Mammary epithelial cell (primary cell): ENCODE data around the gene OR2G3.

Experiments used
- EZH2 ChIP-seq: IDR thresholded peaks from 2 replicates; pipeline ENCODE4 v1.6.1; 2012; ENCODE audit warnings: low read length, inconsistent platforms, borderline replicate concordance
- TF ChIP-seq, protein P1 (sequence below), 2 donors: IDR thresholded peaks in 1 of 2; conservative IDR thresholded peaks in 1 of 2; 2 replicates each; pipeline ENCODE4 v1.5.1; 2011 to 2012; ENCODE audit warnings: inconsistent platforms in 2 of 2, low read length in 2 of 2, mild to moderate bottlenecking in 2 of 2, control low read depth in 1 of 2, low read depth in 1 of 2; ENCODE audit not compliant: insufficient read depth in 1 of 2; ENCODE audit errors: extremely low read depth in 1 of 2

DNA sequence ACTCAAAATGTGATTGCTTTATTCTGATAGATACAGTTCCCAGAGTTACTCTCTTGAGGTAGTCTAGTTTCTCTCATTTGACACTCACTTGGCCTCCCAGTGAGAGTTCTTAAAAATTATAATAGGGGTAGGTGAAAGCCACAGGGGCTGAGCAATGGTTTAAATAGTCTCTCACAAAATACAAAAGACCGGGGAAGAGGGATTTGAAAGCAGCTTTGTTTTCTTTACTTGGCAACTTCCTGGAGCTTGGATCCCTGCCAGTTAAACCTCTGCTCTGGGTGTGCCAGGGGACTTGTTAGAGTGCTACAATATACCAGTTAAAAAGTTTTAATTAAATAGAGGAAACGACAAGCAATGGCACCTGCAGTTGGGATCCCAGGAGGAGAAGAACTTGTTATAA lies 42.5 kb downstream of the OR2G3 start:
- TF ChIP-seq, protein P1, sequence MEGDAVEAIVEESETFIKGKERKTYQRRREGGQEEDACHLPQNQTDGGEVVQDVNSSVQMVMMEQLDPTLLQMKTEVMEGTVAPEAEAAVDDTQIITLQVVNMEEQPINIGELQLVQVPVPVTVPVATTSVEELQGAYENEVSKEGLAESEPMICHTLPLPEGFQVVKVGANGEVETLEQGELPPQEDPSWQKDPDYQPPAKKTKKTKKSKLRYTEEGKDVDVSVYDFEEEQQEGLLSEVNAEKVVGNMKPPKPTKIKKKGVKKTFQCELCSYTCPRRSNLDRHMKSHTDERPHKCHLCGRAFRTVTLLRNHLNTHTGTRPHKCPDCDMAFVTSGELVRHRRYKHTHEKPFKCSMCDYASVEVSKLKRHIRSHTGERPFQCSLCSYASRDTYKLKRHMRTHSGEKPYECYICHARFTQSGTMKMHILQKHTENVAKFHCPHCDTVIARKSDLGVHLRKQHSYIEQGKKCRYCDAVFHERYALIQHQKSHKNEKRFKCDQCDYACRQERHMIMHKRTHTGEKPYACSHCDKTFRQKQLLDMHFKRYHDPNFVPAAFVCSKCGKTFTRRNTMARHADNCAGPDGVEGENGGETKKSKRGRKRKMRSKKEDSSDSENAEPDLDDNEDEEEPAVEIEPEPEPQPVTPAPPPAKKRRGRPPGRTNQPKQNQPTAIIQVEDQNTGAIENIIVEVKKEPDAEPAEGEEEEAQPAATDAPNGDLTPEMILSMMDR (conservative IDR thresholded peaks at IDR 0.05 in 1 of 2, IDR thresholded peaks at IDR 0.05 in 1 of 2; ENCODE audit: extremely low read depth in 1 of 2, insufficient read depth in 1 of 2, low read depth in 1 of 2, low read length in 2 of 2) = no peak
- no peak for TF ChIP-seq EZH2
